PC-3 (cell line): ENCODE measurements around the gene PAH. TPM values are rescaled to one million over a fixed set of nuclear protein-coding genes. Genes with fewer than 3 reads are reported as not detected.

Source experiments
- ATAC-seq: fragments of 200-7000 bp; cut with Tn5 transposase; 2 replicates; pipeline ENCODE4 v1.9.1; 2020; ENCODE audit warnings: mild to moderate bottlenecking, moderate library complexity
- BruUV-seq: library from RNA; stranded (reverse); fragments of 400-500 nt; replicated peaks from 2 replicates; lab custom pipeline; 2021; lab: Mats Ljungman, UMichigan
- CTCF ChIA-PET: fragments of 300-600 bp; sonication (Branson Sonifier 250); formaldehyde crosslinking; loops from one replicate; lab custom pipeline; 2022; ENCODE audit warnings: antibody characterized with exemption; lab: Charles Lee
- POLR2A ChIA-PET: fragments of 300-600 bp; sonication (Branson Sonifier 250); formaldehyde crosslinking; loops from one replicate; lab custom pipeline; 2022; ENCODE audit warnings: antibody characterized with exemption; ENCODE audit not compliant: unreplicated experiment; lab: Charles Lee
- DNase-seq: peaks from one replicate; pipeline ENCODE4 v3.0.0-alpha.2; 2015
- H2AFZ ChIP-seq: fragments of 300-600 bp; sonication (generic); 2 replicates; pipeline ENCODE4 v1.6.0; 2016; ENCODE audit warnings: antibody characterized with exemption, low read length
- H3F3A ChIP-seq: fragments of 300-600 bp; sonication (generic); one replicate; pipeline ENCODE4 v1.6.0; 2017; ENCODE audit warnings: antibody characterized with exemption, low read length, control low read depth, mild to moderate bottlenecking; ENCODE audit not compliant: unreplicated experiment
- H3K27ac ChIP-seq: fragments of 300-600 bp; sonication (generic); 2 replicates; pipeline ENCODE4 v1.5.1; 2016; ENCODE audit warnings: mild to moderate bottlenecking, low read length
- H3K27me3 ChIP-seq: fragments of 300-600 bp; sonication (generic); 2 replicates; pipeline ENCODE4 v1.6.1; 2016; ENCODE audit warnings: low read length, mixed read lengths
- H3K36me3 ChIP-seq: fragments of 300-600 bp; sonication (generic); 2 replicates; pipeline ENCODE4 v1.6.1; 2016; ENCODE audit warnings: low read depth, mixed run types, low read length, mixed read lengths
- H3K4me1 ChIP-seq: fragments of 300-600 bp; sonication (generic); 2 replicates; pipeline ENCODE4 v1.5.1; 2016; ENCODE audit warnings: low read length; ENCODE audit not compliant: insufficient read depth
- H3K4me2 ChIP-seq: fragments of 300-600 bp; sonication (generic); 2 replicates; pipeline ENCODE4 v1.6.0; 2016; ENCODE audit warnings: low read length
- H3K4me3 ChIP-seq: fragments of 300-600 bp; sonication (generic); 2 replicates; pipeline ENCODE4 v1.5.1; 2016; ENCODE audit warnings: mild to moderate bottlenecking, low read length, mixed read lengths
- H3K79me2 ChIP-seq: fragments of 300-600 bp; sonication (generic); 2 replicates; pipeline ENCODE4 v1.6.1; 2017; ENCODE audit warnings: low read length, mixed read lengths
- H3K9ac ChIP-seq: fragments of 300-600 bp; sonication (generic); 2 replicates; pipeline ENCODE4 v1.6.0; 2016; ENCODE audit warnings: mild to moderate bottlenecking, low read length
- H3K9me2 ChIP-seq: fragments of 300-600 bp; sonication (generic); replicated peaks from 2 replicates; pipeline ENCODE4 v1.6.1; 2016; ENCODE audit warnings: mixed run types, low read length, mixed read lengths
- H3K9me3 ChIP-seq: fragments of 300-600 bp; sonication (generic); 2 replicates; pipeline ENCODE4 v1.6.1; 2016; ENCODE audit warnings: low read length, mixed read lengths
- H4K20me1 ChIP-seq: fragments of 300-600 bp; sonication (generic); 2 replicates; pipeline ENCODE4 v1.6.1; 2016; ENCODE audit warnings: low read length, mixed read lengths
- CTCF ChIP-seq: fragments of 300-600 bp; sonication (generic); conservative IDR thresholded peaks from 2 replicates; pipeline ENCODE4 v1.5.1; 2017; ENCODE audit warnings: antibody characterized with exemption, low read depth, mild to moderate bottlenecking, low read length
- EZH2 ChIP-seq: fragments of 300-600 bp; sonication (generic); IDR thresholded peaks from one replicate; pipeline ENCODE4 v1.6.1; 2017; ENCODE audit warnings: antibody characterized with exemption, mild to moderate bottlenecking, low read length; ENCODE audit not compliant: unreplicated experiment
- EZH2phosphoT487 ChIP-seq: fragments of 300-600 bp; sonication (generic); IDR thresholded peaks from 2 replicates; pipeline ENCODE4 v1.6.1; 2018; ENCODE audit warnings: mild to moderate bottlenecking, antibody characterized with exemption, low read length, borderline replicate concordance
- intact Hi-C: fragments of 100-400 bp; cut with micrococcal nuclease; formaldehyde crosslinking; loops from 2 replicates; pipeline ENCODE4 v1.9.0; 2023
- total RNA-seq: library from RNA; depleted of rRNA; stranded (reverse); fragments of >200 nt; gene quantifications from 2 replicates; pipeline ENCODE4 v1.2.3, GENCODE V29; 2014; rRNA removed

The PAH gene
- total RNA-seq, 1 experiment from 2014 or later = not detected

- no peak for ATAC-seq
- Histone ChIP-seq H3K4me1 (no peaks in the 10 kb centered on the region), H3K27ac (no peak overlapping the region)
These were observed 123.1 kb downstream of the PAH start for GRCh38 chr12:102793921-102794320.

More at GRCh38 chr12:102793921-102794320, 123.1 kb downstream of the PAH start:
- no peaks in the 10 kb centered on the region for H3F3A ChIP-seq
- 0 out of 2 replicates have a peak, but pooled peaks cover 3% of the 10 kb centered on the region for H3K9me3 ChIP-seq
- CTCF ChIA-PET = no interaction called here
- H3K9ac ChIP-seq = no peak overlapping the region
- H3K4me2 ChIP-seq = no peak overlapping the region
- no peak overlapping the region for H3K4me3 ChIP-seq
- POLR2A ChIA-PET = no interaction called here
- BruUV-seq = no TSS peak
- no peaks in the 10 kb centered on the region for H3K79me2 ChIP-seq
- intact Hi-C loops = no loop called here
- DNase-seq = no peak
- no peaks in the 10 kb centered on the region for H4K20me1 ChIP-seq
- H3K36me3 ChIP-seq = no peaks in the 10 kb centered on the region
- TF ChIP-seq EZH2 (no peak), CTCF (no peak), EZH2phosphoT487 (no peak)
- H3K27me3 ChIP-seq = peaks cover 6% of the 10 kb centered on the region; the same call in 1 of the 2 replicates
- no peaks in the 10 kb centered on the region for H3K9me2 ChIP-seq
- H2AFZ ChIP-seq = no peak overlapping the region

Other genes starting within 250 kb of the PAH start
- not detected in 2 replicates for gene ASCL1, start 40.4 kb upstream of the PAH start, total RNA-seq